ENCODE results near the gene UGGT2. TPM values are rescaled to one million over a fixed set of nuclear protein-coding genes. Genes with fewer than 3 reads are reported as not detected.

UGGT2 gene
- total and polyA plus RNA-seq, 12 donors, result 10.7 to 60.6 (median 21.9) TPM

DNA sequence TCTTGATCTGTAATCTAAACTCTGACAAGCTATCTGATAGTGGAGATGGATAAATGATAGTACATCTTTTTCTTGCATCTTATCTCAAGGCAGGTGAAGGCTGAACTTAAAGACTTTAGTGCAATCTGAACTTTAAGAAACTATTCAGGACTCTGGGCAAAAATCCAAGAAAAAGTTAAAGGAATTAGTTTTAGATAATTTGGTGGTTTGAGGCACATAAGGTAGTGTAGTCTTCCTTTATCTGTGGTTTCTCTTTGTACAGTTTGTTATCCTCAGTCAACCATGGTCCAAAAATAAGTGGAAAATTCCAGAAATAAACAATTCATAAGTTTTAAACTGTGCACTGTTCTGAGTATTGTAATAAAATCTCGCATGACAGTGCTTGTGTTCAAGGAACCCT, 172.9 kb downstream of the UGGT2 start:
- no peak for TF ChIP-seq CTCF (IDR thresholded peaks at IDR 0.05)
- no peak for TF ChIP-seq POLR2A (IDR thresholded peaks at IDR 0.05)
- H3K4me3 ChIP-seq, result no peak overlapping the region
- no peaks in the 10 kb centered on the region for H3K9me3 ChIP-seq (replicated peaks in 1 of 3)
- H3K27me3 ChIP-seq, result no peaks in the 10 kb centered on the region
- intact Hi-C loops (cut with DNase I), result no loop called here
- WGBS, 4 donors, result 47 to 73% (median 52%) methylated on average over 1 of the region's 1 CpG
- DNase-seq, result no peak
- H3K36me3 ChIP-seq (replicated peaks in 1 of 2), result no peaks in the 10 kb centered on the region
- H3K27ac ChIP-seq, result no peak overlapping the region
- H3K4me1 ChIP-seq (replicated peaks in 1 of 2), result peaks cover 0 to 11% of the 10 kb centered on the region in 2 donors

GRCh38 chr13:95874286-95874685, 178.9 kb downstream of the UGGT2 start:
- WGBS, 4 donors, result 71 to 91% (median 87%) methylated on average over 2 of the region's 2 CpGs
- Histone ChIP-seq H3K4me3 (no peak overlapping the region), H3K27me3 (no peaks in the 10 kb centered on the region), H3K36me3 (replicated peaks in 1 of 2) (no peaks in the 10 kb centered on the region), H3K27ac (no peak overlapping the region), H3K4me1 (replicated peaks in 1 of 2) (no peaks in the 10 kb centered on the region), H3K9me3 (replicated peaks in 1 of 3) (no peaks in the 10 kb centered on the region)
- no peak for TF ChIP-seq CTCF (IDR thresholded peaks at IDR 0.05)
- intact Hi-C loops (cut with DNase I), result no loop called here
- no peak for DNase-seq

GRCh38 chr13:95870421-95870820, 182.8 kb downstream of the UGGT2 start:
- Histone ChIP-seq H3K27ac (no peak overlapping the region), H3K27me3 (no peaks in the 10 kb centered on the region), H3K36me3 (replicated peaks in 1 of 2) (no peaks in the 10 kb centered on the region), H3K9me3 (replicated peaks in 1 of 3) (no peaks in the 10 kb centered on the region), H3K4me1 (replicated peaks in 1 of 2) (no peaks in the 10 kb centered on the region), H3K4me3 (no peak overlapping the region)
- no peak for DNase-seq
- intact Hi-C loops (cut with DNase I), result no loop called here
- 93 to 100% (median 96%) methylated on average over 4 of the region's 4 CpGs for WGBS, 4 donors
- TF ChIP-seq CTCF (IDR thresholded peaks at IDR 0.05) (no peak), POLR2A (IDR thresholded peaks at IDR 0.05) (no peak)

DNA sequence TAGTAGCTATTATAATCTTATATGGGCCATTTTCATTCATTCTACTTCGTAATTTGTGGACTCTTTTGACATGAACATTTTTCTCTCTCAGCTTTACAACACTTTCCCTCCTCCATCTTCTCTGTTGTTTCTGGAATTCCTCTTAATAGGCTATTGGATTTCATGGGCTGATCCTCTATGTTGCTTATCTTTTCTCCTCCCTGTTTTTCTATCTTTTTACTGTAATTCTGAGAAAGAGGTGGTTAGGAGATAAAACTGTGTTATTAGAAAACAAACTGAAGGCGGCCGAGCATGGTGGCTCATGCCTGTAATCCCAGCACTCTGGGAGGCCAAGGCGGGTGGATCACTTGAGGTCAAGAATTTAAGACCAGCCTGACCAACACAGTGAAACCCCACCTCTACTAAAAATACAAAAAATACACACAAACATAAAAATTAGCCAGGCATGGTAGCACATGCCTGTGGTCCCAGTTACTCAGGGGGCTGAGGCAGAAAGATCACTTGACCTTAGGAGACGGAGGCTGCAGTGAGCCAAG, 188.1 kb downstream of the UGGT2 start:
- no peaks in the 10 kb centered on the region for H3K27me3 ChIP-seq
- no peak overlapping the region for H3K4me3 ChIP-seq
- no peaks in the 10 kb centered on the region for H3K36me3 ChIP-seq (replicated peaks in 1 of 2)
- intact Hi-C loops (cut with DNase I), result no loop called here
- no peak for DNase-seq
- TF ChIP-seq CTCF (IDR thresholded peaks at IDR 0.05) (no peak), POLR2A (IDR thresholded peaks at IDR 0.05) (no peak)
- no peaks in the 10 kb centered on the region for H3K4me1 ChIP-seq (replicated peaks in 1 of 2)
- WGBS, 4 donors, result 89 to 97% (median 90%) methylated on average over 5 of the region's 5 CpGs
- no peak overlapping the region for H3K27ac ChIP-seq
- H3K9me3 ChIP-seq (replicated peaks in 1 of 3), result no peaks in the 10 kb centered on the region

Data from adrenal gland (tissue), 12 donors.